WTC11 (cell line): Measurements from ENCODE around the gene MACROD2.

Source experiments
- CTCF ChIP-seq: fragments of 200-600 bp; IDR thresholded peaks from 2 replicates; pipeline ENCODE4 v1.8.0; 2022; ENCODE audit warnings: antibody characterized with exemption
- IRF2 ChIP-seq: sonication (generic); formaldehyde crosslinking; IDR thresholded peaks from 2 replicates; pipeline ENCODE4 v1.8.0; 2022; ENCODE audit warnings: low read depth, missing genetic modification reagents, borderline replicate concordance
- NR2C2 ChIP-seq: sonication (generic); formaldehyde crosslinking; IDR thresholded peaks from 2 replicates; pipeline ENCODE4 v1.8.0; 2022; ENCODE audit warnings: mild to moderate bottlenecking, missing genetic modification reagents
- OVOL2 ChIP-seq: fragments of 250-450 bp; sonication (Bioruptor Pico); IDR thresholded peaks from 2 replicates; pipeline ENCODE4 v1.9.0; 2021; ENCODE audit warnings: mild to moderate bottlenecking, borderline replicate concordance
- SP1 ChIP-seq: sonication (generic); formaldehyde crosslinking; conservative IDR thresholded peaks from 2 replicates; pipeline ENCODE4 v1.8.1; 2022; ENCODE audit warnings: missing genetic modification reagents
- TCF7 ChIP-seq: sonication (generic); formaldehyde crosslinking; IDR thresholded peaks from 2 replicates; pipeline ENCODE4 v1.8.0; 2022; ENCODE audit warnings: mild to moderate bottlenecking, low read depth, missing genetic modification reagents, moderate library complexity

- TF ChIP-seq CTCF: no peak
- no peak for TF ChIP-seq TCF7
- no peak for TF ChIP-seq NR2C2 (CRISPR knock-in tag)
- TF ChIP-seq OVOL2 (CRISPR knock-in tag): no peak
- TF ChIP-seq IRF2 (CRISPR knock-in tag): no peak
- TF ChIP-seq SP1 (CRISPR knock-in tag): no peak
Observed at GRCh38 chr20:15673206-15673605, 1677.9 kb downstream of the MACROD2 start.
